HCT116 (cell line): ENCODE results near the gene TCF7L1. TPM values are rescaled to one million over a fixed set of nuclear protein-coding genes. Genes with fewer than 3 reads are reported as not detected.

Experiments used
- ATAC-seq: fragments of 200-7000 bp; cut with Tn5 transposase; 2 replicates; pipeline ENCODE4 v1.9.1; 2020; ENCODE audit warnings: mild to moderate bottlenecking, moderate library complexity
- BruUV-seq: library from RNA; stranded (reverse); fragments of 400-500 nt; replicated peaks from 2 replicates; lab custom pipeline; 2021; lab: Mats Ljungman, UMichigan
- CTCF ChIA-PET: fragments of 300-600 bp; sonication (Branson Sonifier 250); formaldehyde crosslinking; loops from one replicate; lab custom pipeline; 2021; ENCODE audit warnings: antibody characterized with exemption; lab: Charles Lee
- POLR2A ChIA-PET: fragments of 300-600, 350-600 bp; sonication (Branson Sonifier 250); formaldehyde crosslinking; loops from one replicate; lab custom pipeline; 2021; ENCODE audit warnings: antibody characterized with exemption; lab: Charles Lee
- RAD21 ChIA-PET, 2 experiments: fragments of 300-600 bp; sonication (Branson Sonifier 250); formaldehyde crosslinking; loops; one replicate each; lab custom pipeline; 2023; ENCODE audit warnings: low total read pairs in 2 of 2; ENCODE audit not compliant: uncharacterized antibody in 2 of 2, unreplicated experiment in 2 of 2, low non-redundant PET in 1 of 2; lab: Charles Lee
- DNase-seq: peaks from one replicate; pipeline ENCODE4 v3.0.0-alpha.2; 2010; ENCODE audit warnings: low read depth, low spot score
- H2AFZ ChIP-seq: fragments of 200-600 bp; shearing (Covaris generic), sonication (generic); 2 replicates; pipeline ENCODE4 v1.6.1; 2017; ENCODE audit warnings: low read depth, mixed run types, mixed read lengths, antibody characterized with exemption, low read length; ENCODE audit not compliant: poor library complexity, severe bottlenecking
- H3K27ac ChIP-seq: 2 replicates; pipeline ENCODE4 v1.5.1; 2012; ENCODE audit warnings: low read depth, low read length
- H3K27me3 ChIP-seq: fragments of 200-600 bp; sonication (generic); 2 replicates; pipeline ENCODE4 v1.6.1; 2016; ENCODE audit warnings: mixed run types, low read length, mixed read lengths; ENCODE audit not compliant: insufficient read depth
- H3K36me3 ChIP-seq, 2 experiments: fragments of 200-500 bp in 1 of 2; fragments of 200-600 bp in 1 of 2; sonication (Bioruptor generic) in 1 of 2; sonication (generic) in 1 of 2; 2 replicates each; pipeline versions ENCODE4 v1.5.1 to v1.6.1; 2014 to 2016; ENCODE audit warnings: low read length in 2 of 2, inconsistent platforms in 1 of 2, mixed read lengths in 1 of 2, mixed run types in 1 of 2; ENCODE audit not compliant: insufficient read depth in 2 of 2, control insufficient read depth in 1 of 2
- H3K4me1 ChIP-seq, 2 experiments: fragments of 200-600 bp in 1 of 2; sonication (generic) in 1 of 2; 2 replicates each; pipeline versions ENCODE4 v1.5.1 to v1.6.1; 2012 to 2017; ENCODE audit warnings: low read length in 2 of 2, inconsistent platforms in 1 of 2, mild to moderate bottlenecking in 1 of 2, mixed read lengths in 1 of 2, mixed run types in 1 of 2, moderate library complexity in 1 of 2; ENCODE audit not compliant: insufficient read depth in 2 of 2, control insufficient read depth in 1 of 2
- H3K4me2 ChIP-seq: fragments of 200-600 bp; sonication (generic); 2 replicates; pipeline ENCODE4 v1.6.1; 2017; ENCODE audit warnings: mixed run types, low read length, mixed read lengths
- H3K4me3 ChIP-seq, 2 experiments: fragments of 200-600 bp in 1 of 2; sonication (generic) in 1 of 2; replicated peaks in 1 of 2; 2 replicates each; pipeline ENCODE4 v1.5.1; 2011 to 2016; ENCODE audit warnings: low read length in 2 of 2, control low read depth in 1 of 2, low read depth in 1 of 2, mild to moderate bottlenecking in 1 of 2, mixed read lengths in 1 of 2, mixed run types in 1 of 2
- H3K79me2 ChIP-seq: fragments of 200-600 bp; sonication (generic); 2 replicates; pipeline ENCODE4 v1.6.1; 2017; ENCODE audit warnings: mild to moderate bottlenecking, mixed run types, low read length, moderate library complexity, mixed read lengths; ENCODE audit not compliant: insufficient read depth
- H3K9ac ChIP-seq: fragments of 200-600 bp; sonication (generic); 2 replicates; pipeline ENCODE4 v1.6.1; 2016; ENCODE audit warnings: low read length, mixed read lengths
- H3K9me2 ChIP-seq: fragments of 200-600 bp; sonication (generic), shearing (Covaris generic); 2 replicates; pipeline ENCODE4 v1.6.1; 2017; ENCODE audit warnings: mixed run types, mild to moderate bottlenecking, moderate library complexity; ENCODE audit not compliant: insufficient read depth
- H3K9me3 ChIP-seq, 2 experiments: fragments of 200-500 bp in 1 of 2; fragments of 200-600 bp in 1 of 2; sonication (Bioruptor generic) in 1 of 2; sonication (generic) in 1 of 2; 2 replicates each; pipeline ENCODE4 v1.6.1; 2014 to 2017; ENCODE audit warnings: low read length in 2 of 2, mixed read lengths in 2 of 2, inconsistent platforms in 1 of 2, low read depth in 1 of 2, mild to moderate bottlenecking in 1 of 2, mixed run types in 1 of 2, moderate library complexity in 1 of 2; ENCODE audit not compliant: control insufficient read depth in 1 of 2, insufficient read depth in 1 of 2
- H4K20me1 ChIP-seq: fragments of 200-600 bp; sonication (generic), shearing (Covaris generic); 2 replicates; pipeline ENCODE4 v1.6.1; 2017; ENCODE audit warnings: mixed run types, mild to moderate bottlenecking, moderate library complexity; ENCODE audit not compliant: insufficient read depth
- CBX3 ChIP-seq: IDR thresholded peaks from 2 replicates; pipeline ENCODE4 v1.6.1; 2012; ENCODE audit warnings: low read depth
- ELF1 ChIP-seq: IDR thresholded peaks from 2 replicates; pipeline ENCODE4 v1.6.1; 2012; ENCODE audit warnings: low read depth, borderline replicate concordance
- EZH2phosphoT487 ChIP-seq: fragments of 200-600 bp; IDR thresholded peaks from 2 replicates; pipeline ENCODE4 v1.6.1; 2018; ENCODE audit warnings: antibody characterized with exemption, borderline replicate concordance
- FOSL1 ChIP-seq: IDR thresholded peaks from 2 replicates; pipeline ENCODE4 v1.6.1; 2012; ENCODE audit warnings: low read depth
- JUND ChIP-seq: IDR thresholded peaks from 2 replicates; pipeline ENCODE4 v1.6.1; 2012
- POLR2AphosphoS5 ChIP-seq: IDR thresholded peaks from 2 replicates; pipeline ENCODE4 v1.6.1; 2011; ENCODE audit warnings: mild to moderate bottlenecking, low read depth, low read length, moderate library complexity
- RAD21 ChIP-seq: IDR thresholded peaks from 2 replicates; pipeline ENCODE4 v1.6.1; 2012; ENCODE audit warnings: low read depth, mild to moderate bottlenecking
- SIN3A ChIP-seq: IDR thresholded peaks from 2 replicates; pipeline ENCODE4 v1.6.1; 2012; ENCODE audit warnings: low read depth
- SP1 ChIP-seq: IDR thresholded peaks from 2 replicates; pipeline ENCODE4 v1.6.1; 2012; ENCODE audit warnings: low read depth
- SRF ChIP-seq: IDR thresholded peaks from 2 replicates; pipeline ENCODE4 v1.6.1; 2012; ENCODE audit warnings: low read depth
- YY1 ChIP-seq: IDR thresholded peaks from 2 replicates; pipeline ENCODE4 v1.6.1; 2011; ENCODE audit warnings: low read length, low read depth, moderate library complexity, mild to moderate bottlenecking; ENCODE audit not compliant: insufficient replicate concordance; ENCODE audit errors: extremely low read depth
- ZFX ChIP-seq: fragments of 450-650 bp; IDR thresholded peaks from 2 replicates; pipeline ENCODE4 v1.6.1; 2017
- ZNF274 ChIP-seq: fragments of 200-500 bp; sonication (Bioruptor generic); IDR thresholded peaks from 2 replicates; pipeline ENCODE4 v1.6.1; 2014; ENCODE audit warnings: mild to moderate bottlenecking, low read depth, low read length, inconsistent platforms
- intact Hi-C: fragments of 100-400 bp; cut with micrococcal nuclease; formaldehyde crosslinking; loops from 2 replicates; pipeline ENCODE4 v1.10.0; 2022
- total RNA-seq: library from RNA; stranded (reverse); gene quantifications from one replicate; pipeline ENCODE4 v1.2.1, GENCODE V29; 2021; ENCODE audit not compliant: unreplicated experiment
- TF ChIP-seq, protein P1 (sequence below): IDR thresholded peaks from 2 replicates; pipeline ENCODE4 v1.6.1; 2012
- TF ChIP-seq, protein P2 (sequence below): IDR thresholded peaks from 2 replicates; pipeline ENCODE4 v1.6.1; 2012
- TF ChIP-seq, protein P3 (sequence below), 3 experiments: fragments of 200-600 bp in 1 of 3; sonication (generic) in 1 of 3; IDR thresholded peaks in 2 of 3; conservative IDR thresholded peaks in 1 of 3; 2 replicates each; pipeline ENCODE4 v1.5.1; 2012 to 2017; ENCODE audit warnings: low read depth in 2 of 3, low read length in 2 of 3, antibody characterized with exemption in 1 of 3, borderline replicate concordance in 1 of 3, control low read depth in 1 of 3, mild to moderate bottlenecking in 1 of 3, mixed read lengths in 1 of 3, mixed run types in 1 of 3, moderate library complexity in 1 of 3; ENCODE audit not compliant: insufficient read depth in 1 of 3
- TF ChIP-seq, protein P4 (sequence below): IDR thresholded peaks from 2 replicates; pipeline ENCODE4 v1.6.1; 2011; ENCODE audit warnings: mild to moderate bottlenecking, low read length, moderate library complexity; ENCODE audit not compliant: insufficient replicate concordance; ENCODE audit errors: extremely low read depth

Gene TCF7L1
- total RNA-seq, 1 experiment from 2014 or later: 10.3 TPM

DNA sequence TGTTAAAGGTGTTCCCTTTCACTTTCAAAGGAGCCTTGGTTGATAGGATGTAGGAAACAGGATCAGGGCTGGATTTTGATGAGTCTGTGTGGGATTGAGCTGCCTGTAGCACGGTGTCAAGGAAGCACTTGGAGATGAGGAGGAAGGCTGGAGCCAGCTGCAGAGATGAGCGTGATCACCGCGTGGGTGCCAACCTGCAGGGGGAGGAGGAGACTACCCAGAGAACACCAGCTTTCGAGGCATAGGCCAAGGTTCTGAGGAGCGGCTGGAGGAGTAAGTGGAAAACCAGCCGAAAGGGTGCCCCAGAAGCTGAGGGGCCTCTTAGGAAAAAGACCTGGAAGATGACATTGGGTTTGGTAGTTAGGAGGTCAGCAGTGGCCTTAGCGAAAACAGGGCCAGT is 130.4 kb downstream of the TCF7L1 start:
- Histone ChIP-seq H3K4me1 (peaks cover 0 to 5% of the 10 kb centered on the region in 2 experiments; a peak in 1 of 4 replicates), H3K27ac (no peak overlapping the region), H3K79me2 (no peaks in the 10 kb centered on the region), H2AFZ (no peak overlapping the region), H3K9me2 (no peaks in the 10 kb centered on the region), H3K4me2 (no peak overlapping the region), H3K9me3 (no peaks in the 10 kb centered on the region), H3K36me3 (no peaks in the 10 kb centered on the region), H3K9ac (no peak overlapping the region), H4K20me1 (no peaks in the 10 kb centered on the region), H3K27me3 (no peaks in the 10 kb centered on the region), H3K4me3 (no peak overlapping the region)
- BruUV-seq: no TSS peak
- CTCF ChIA-PET: no interaction called here
- POLR2A ChIA-PET: no interaction called here
- RAD21 ChIA-PET: no interaction called here
- intact Hi-C loops: no loop called here
- no peak for DNase-seq
- ATAC-seq: no peak
- TF ChIP-seq SRF (no peak), JUND (no peak), YY1 (no peak), ZNF274 (no peak), FOSL1 (no peak), ELF1 (no peak), ZFX (no peak), RAD21 (no peak), CBX3 (no peak), SP1 (no peak), EZH2phosphoT487 (no peak), SIN3A (no peak), POLR2AphosphoS5 (no peak)
- TF ChIP-seq, protein P1, sequence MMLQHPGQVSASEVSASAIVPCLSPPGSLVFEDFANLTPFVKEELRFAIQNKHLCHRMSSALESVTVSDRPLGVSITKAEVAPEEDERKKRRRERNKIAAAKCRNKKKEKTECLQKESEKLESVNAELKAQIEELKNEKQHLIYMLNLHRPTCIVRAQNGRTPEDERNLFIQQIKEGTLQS: no peak
- TF ChIP-seq, protein P2, sequence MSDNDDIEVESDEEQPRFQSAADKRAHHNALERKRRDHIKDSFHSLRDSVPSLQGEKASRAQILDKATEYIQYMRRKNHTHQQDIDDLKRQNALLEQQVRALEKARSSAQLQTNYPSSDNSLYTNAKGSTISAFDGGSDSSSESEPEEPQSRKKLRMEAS: no peak
- TF ChIP-seq, protein P3, sequence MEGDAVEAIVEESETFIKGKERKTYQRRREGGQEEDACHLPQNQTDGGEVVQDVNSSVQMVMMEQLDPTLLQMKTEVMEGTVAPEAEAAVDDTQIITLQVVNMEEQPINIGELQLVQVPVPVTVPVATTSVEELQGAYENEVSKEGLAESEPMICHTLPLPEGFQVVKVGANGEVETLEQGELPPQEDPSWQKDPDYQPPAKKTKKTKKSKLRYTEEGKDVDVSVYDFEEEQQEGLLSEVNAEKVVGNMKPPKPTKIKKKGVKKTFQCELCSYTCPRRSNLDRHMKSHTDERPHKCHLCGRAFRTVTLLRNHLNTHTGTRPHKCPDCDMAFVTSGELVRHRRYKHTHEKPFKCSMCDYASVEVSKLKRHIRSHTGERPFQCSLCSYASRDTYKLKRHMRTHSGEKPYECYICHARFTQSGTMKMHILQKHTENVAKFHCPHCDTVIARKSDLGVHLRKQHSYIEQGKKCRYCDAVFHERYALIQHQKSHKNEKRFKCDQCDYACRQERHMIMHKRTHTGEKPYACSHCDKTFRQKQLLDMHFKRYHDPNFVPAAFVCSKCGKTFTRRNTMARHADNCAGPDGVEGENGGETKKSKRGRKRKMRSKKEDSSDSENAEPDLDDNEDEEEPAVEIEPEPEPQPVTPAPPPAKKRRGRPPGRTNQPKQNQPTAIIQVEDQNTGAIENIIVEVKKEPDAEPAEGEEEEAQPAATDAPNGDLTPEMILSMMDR (IDR thresholded peaks at IDR 0.05 in 2 of 3, conservative IDR thresholded peaks at IDR 0.05 in 1 of 3; ENCODE audit: borderline replicate concordance in 1 of 3, insufficient read depth in 1 of 3, low read depth in 2 of 3, low read length in 2 of 3): no peak
- TF ChIP-seq, protein P4, sequence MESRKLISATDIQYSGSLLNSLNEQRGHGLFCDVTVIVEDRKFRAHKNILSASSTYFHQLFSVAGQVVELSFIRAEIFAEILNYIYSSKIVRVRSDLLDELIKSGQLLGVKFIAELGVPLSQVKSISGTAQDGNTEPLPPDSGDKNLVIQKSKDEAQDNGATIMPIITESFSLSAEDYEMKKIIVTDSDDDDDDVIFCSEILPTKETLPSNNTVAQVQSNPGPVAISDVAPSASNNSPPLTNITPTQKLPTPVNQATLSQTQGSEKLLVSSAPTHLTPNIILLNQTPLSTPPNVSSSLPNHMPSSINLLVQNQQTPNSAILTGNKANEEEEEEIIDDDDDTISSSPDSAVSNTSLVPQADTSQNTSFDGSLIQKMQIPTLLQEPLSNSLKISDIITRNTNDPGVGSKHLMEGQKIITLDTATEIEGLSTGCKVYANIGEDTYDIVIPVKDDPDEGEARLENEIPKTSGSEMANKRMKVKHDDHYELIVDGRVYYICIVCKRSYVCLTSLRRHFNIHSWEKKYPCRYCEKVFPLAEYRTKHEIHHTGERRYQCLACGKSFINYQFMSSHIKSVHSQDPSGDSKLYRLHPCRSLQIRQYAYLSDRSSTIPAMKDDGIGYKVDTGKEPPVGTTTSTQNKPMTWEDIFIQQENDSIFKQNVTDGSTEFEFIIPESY: no peak
